Endothelial cell of umbilical vein (primary cell): Measurements from ENCODE around the gene TEX9.

Experiments used
- CTCF ChIP-seq, 2 donors: IDR thresholded peaks; 1 replicate in 1 of 2; 2 replicates in 1 of 2; pipeline ENCODE4 v1.5.1; 2011; ENCODE audit warnings: low read length in 2 of 2, mild to moderate bottlenecking in 2 of 2, moderate library complexity in 2 of 2, control low read depth in 1 of 2, inconsistent platforms in 1 of 2, low read depth in 1 of 2; ENCODE audit not compliant: insufficient read depth in 1 of 2; ENCODE audit errors: extremely low read depth in 1 of 2
- EZH2 ChIP-seq: IDR thresholded peaks from 2 replicates; pipeline ENCODE4 v1.6.1; 2012; ENCODE audit warnings: borderline replicate concordance, low read depth, mild to moderate bottlenecking, moderate library complexity, low read length, inconsistent platforms; ENCODE audit not compliant: severe bottlenecking
- FOS ChIP-seq: IDR thresholded peaks from 2 replicates; pipeline ENCODE4 v1.6.1; 2011; ENCODE audit warnings: mild to moderate bottlenecking, low read length, moderate library complexity, borderline replicate concordance; ENCODE audit not compliant: insufficient read depth
- JUN ChIP-seq: IDR thresholded peaks from 2 replicates; pipeline ENCODE4 v1.6.1; 2011; ENCODE audit warnings: borderline replicate concordance, low read depth; ENCODE audit not compliant: insufficient read length, insufficient read depth
- MYC ChIP-seq: IDR thresholded peaks from one replicate; pipeline ENCODE4 v1.6.1; 2011; ENCODE audit warnings: mild to moderate bottlenecking, low read depth, low read length
- POLR2A ChIP-seq: IDR thresholded peaks from 2 replicates; pipeline ENCODE4 v1.6.1; 2012; ENCODE audit warnings: low read depth, mild to moderate bottlenecking, control low read depth, low read length
- POLR2AphosphoS5 ChIP-seq: IDR thresholded peaks from 2 replicates; pipeline ENCODE4 v1.6.1; 2012; ENCODE audit warnings: low read depth, mild to moderate bottlenecking, control low read depth, low read length, moderate library complexity; ENCODE audit not compliant: insufficient read depth

GRCh38 chr15:56468401-56468800, 103.2 kb downstream of the TEX9 start:
- TF ChIP-seq CTCF (IDR thresholded peaks at IDR 0.05; ENCODE audit: extremely low read depth in 1 of 2, insufficient read depth in 1 of 2, low read depth in 1 of 2, low read length in 2 of 2) (no peak), JUN (no peak), EZH2 (no peak), MYC (no peak), POLR2AphosphoS5 (no peak), POLR2A (no peak), FOS (no peak)
